ENCODE data around the gene ETV7.
"Not testable (repeated sequence)": the region's sequence is repeated elsewhere in the genome, so short reads cannot be mapped to it uniquely, and the experiment has no call there.

The ETV7 gene

GRCh38 chr6:36362551-36363370, 24.7 kb downstream of the ETV7 start:
- no peak for DNase-seq

GRCh38 chr6:36361071-36361470, 26.4 kb downstream of the ETV7 start:
- no peak for DNase-seq

GRCh38 chr6:36360241-36361054, 27.0 kb downstream of the ETV7 start:
- peak; percentile 62 for DNase-seq

DNA sequence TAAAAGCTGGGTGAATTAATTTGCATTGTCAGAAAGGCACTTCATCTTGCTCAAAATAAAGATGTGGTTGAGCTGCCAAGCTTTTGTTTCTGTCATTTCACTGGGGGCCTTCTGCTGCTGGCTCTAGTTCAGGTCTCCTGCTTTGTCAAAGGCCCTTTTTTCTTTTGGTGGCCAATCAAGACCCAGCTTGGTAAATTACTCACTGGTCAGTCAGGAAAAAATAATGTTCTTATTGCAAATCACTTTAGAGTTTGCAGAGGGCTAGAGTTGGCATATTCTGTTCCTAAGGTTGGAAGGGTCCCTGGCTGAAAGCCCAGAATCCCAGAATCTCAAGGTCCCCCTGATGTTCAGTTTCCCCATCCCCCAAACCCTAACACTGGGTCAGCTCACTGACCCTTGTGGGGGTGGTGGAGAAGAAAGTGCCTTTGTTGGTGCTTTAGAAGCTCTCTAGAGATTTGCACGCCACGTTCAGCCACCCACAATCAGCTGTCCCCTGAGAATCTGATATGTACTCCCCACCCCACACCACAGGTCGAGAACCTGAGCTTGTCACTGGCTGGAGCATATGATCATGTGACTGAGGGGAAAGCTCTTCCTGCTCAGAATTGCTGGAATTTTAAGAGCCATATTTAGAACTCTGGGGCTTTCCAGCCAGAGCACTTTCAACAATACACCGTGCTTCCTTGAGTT, 29.1 kb downstream of the ETV7 start:
- DNase-seq: no peak

- no peak for DNase-seq
These were observed 29.6 kb downstream of the ETV7 start for GRCh38 chr6:36357872-36358225.

DNA sequence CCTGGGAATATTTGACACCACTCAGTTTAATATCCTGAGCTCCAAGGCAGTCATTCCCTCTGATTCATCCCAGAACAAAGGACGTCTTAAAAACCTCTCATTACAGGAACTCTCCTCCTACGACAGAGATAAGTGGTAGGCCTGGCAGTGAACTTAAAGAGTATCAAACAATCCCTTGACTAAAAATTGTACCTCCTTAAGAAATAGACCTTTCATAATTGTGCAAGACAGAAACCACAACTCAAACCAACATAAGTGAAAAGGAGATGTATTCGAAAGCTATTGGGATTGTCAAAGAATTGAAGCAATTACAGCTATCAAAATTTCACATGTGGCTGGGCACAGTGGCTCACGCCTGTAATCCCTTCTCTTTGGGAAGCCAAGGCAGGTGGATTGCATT, 31.6 kb downstream of the ETV7 start:
- DNase-seq: no peak

- DNase-seq: no peak
These were observed 34.0 kb downstream of the ETV7 start for GRCh38 chr6:36353411-36353915.

GRCh38 chr6:36352477-36353157, 34.9 kb downstream of the ETV7 start:
- no peak for DNase-seq

GRCh38 chr6:36350681-36351571, 36.5 kb downstream of the ETV7 start:
- no peak for DNase-seq

DNA sequence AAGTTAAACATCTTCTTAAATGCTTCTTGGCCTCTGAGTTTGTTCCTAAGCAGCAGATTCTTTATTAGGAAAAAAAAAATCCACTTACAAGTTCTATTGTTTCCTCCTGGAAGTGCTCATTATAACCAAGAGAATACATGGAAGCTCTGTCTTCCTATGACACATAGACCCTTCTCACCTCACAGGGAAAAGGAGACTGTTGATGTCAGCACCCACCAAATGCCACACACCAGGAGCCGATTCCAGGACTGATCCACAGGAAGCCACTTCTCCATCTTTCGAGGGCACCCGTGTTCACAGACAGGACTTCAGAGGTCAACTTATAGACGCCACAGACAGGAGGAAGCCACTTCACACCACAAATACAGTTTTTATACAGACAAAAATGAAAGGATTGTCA, 37.4 kb downstream of the ETV7 start:
- no peak for DNase-seq

DNA sequence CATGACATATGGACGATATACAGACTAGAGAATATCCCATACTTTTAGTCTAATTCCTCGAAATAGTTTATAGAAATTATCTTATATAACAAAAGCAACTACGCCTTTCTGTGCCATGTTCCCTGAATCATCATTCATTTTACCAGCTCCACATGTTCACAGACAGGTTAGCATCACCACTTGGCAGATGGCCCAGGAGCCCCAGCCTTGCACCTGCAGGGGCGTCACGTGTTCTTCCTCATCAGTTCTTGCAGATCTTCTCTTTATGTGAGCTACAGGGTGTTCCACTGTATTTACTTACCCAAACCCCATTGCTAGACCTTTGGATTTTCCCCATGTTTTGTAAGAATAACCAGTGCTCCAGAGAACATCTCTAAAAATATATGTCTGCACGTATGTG, 38.2 kb downstream of the ETV7 start:
- no peak for DNase-seq

GRCh38 chr6:36347621-36348020, 39.8 kb downstream of the ETV7 start:
- no peak for DNase-seq

DNA sequence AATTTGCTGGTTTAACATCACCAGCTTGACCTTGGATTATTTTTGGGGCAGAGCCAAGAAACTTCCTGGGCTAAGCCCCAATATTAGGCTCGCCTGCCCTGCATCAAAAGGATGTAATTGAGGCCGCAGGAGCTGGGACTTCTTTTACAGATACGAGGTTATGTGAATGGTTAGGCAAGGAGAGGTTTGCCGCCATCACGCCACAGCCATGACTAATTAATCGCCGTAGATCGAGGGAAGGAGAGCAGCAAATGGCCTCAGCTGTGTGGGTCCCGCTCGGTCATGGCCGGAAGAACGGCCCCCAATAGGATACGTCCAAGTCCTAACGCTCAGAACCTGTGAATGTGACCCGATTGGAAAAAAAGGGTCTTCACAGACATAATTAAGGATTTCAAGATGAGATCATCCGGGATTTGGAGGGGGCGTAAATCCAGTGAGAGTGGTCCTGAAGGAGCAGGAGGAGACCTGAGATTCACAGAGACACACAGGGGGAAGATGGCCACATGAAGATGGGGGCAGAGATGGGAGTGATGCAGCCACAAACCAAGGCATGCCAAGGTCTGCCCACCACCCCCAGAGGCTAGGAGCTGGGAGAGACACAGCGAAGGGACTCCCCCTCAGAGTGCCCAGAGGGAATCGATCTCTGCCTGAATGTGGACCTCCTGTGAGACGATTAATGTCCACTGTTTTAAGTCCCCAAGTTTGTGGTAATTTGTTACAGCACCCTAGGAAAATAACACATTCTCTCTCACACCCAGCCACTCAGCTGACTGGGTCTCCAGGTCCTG, 40.8 kb downstream of the ETV7 start:
- DNase-seq: no peak

- no peak for DNase-seq
These were observed 41.6 kb downstream of the ETV7 start for GRCh38 chr6:36345681-36346466.

DNA sequence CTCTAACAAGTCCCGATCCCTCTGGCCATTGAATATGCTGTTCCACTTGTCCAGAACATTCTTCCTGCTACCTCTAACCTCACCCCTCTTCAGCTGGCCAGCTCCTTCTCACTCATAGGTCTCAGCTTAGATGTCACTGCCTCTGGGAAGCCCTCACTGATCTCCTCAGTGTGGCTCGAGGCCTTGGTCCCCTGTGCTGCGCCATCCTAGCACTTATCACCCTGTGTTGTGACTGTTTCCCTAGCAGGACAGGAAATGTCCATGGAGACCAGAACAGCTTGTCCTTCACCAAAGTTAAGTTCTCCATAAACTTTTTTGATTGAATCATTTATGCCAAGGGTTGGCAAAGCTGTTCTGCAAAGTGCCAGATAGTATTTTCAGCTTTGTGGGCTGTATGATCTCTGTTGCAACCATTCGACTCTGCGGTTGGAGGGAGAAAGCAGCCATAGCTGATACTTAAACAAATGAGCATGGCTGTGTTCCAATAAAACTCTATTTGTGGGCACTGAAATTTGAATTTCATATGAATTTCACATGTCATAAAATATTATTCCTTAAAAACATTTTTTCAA, 44.3 kb downstream of the ETV7 start:
- no peak for DNase-seq

- peak; percentile 77 for DNase-seq
These were observed 46.6 kb downstream of the ETV7 start for GRCh38 chr6:36340618-36341454.

DNA sequence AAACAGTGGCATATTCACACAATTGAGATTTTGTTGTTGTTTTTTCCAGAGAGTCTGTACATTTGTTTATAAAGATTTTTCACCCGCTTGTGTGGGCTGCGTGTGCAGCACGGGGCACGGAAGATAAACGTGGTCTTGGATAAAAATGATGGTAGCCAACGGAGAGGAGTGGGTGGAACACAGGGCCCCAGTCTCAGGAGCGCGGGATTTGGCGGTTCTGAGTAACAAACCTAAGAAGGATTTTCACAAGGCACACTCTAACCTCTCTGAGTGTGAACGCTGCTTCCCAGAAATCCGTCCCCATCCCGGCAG, 47.2 kb downstream of the ETV7 start:
- DNase-seq: no peak

DNA sequence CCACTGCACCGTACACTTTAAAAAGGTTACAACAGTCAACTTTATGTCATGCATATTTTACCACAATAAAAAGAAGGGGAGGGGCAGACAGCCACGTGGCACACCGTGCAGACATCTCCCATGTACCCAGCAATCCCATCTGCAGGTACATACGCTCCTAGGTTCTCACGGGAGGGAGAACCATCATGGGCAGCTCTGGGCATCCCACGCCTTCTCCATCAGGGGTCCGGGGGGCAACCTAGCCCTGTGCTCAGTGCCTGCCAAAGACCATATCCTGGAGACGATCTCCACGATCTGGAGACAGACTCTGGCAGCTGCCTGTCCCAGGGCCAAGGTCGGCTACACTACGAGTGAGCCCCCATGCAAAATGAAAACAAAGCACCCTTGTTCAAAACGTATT, 48.3 kb downstream of the ETV7 start:
- DNase-seq: no peak

DNA sequence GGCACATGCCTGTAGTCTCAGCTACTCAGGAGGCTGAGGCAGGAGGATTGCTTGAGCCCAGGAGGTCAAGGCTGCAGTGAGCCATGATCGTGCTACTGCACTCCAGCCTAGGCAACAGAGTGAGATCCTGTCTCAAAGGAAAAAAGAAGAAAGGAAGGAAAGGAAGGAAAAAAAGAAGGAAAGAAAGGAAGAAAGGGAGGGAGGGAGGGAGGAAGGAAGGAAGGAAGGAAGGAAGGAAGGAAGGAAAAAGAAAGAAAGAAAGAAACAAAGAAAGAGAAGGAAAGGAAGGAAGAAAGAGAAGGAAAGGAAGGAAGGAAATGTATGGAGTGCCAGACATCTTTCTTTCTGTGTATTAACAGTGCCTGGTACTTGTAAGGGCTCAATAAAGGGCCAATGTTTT, 49.2 kb downstream of the ETV7 start:
- DNase-seq: not testable (repeated sequence)
